C4-2B (cell line): ENCODE measurements around the gene SC5D.
A peak's percentile ranks its signal among the peaks of the same experiment; 100 is the strongest.

Experiments
- H3K27ac ChIP-seq: fragments of 450-650 bp; 2 replicates; pipeline ENCODE4 v1.5.1; 2017
- CTCF ChIP-seq: fragments of 450-650 bp; conservative IDR thresholded peaks from 2 replicates; pipeline ENCODE4 v1.5.1; 2017; ENCODE audit warnings: mild to moderate bottlenecking
- ZFX ChIP-seq: fragments of 450-650 bp; IDR thresholded peaks from 2 replicates; pipeline ENCODE4 v1.6.1; 2017

SC5D gene

GRCh38 chr11:121293288-121293594 lies 670 bp downstream of the SC5D start:
- H3K27ac ChIP-seq: peak overlapping the region; percentile 94
- 0 out of 2 replicates have a peak, but pooled peaks have one; percentile 2 for TF ChIP-seq ZFX
- TF ChIP-seq CTCF: no peak

- H3K27ac ChIP-seq: no peak overlapping the region
- no peak for TF ChIP-seq ZFX
Measured at GRCh38 chr11:121295246-121296029, 2.9 kb downstream of the SC5D start.

- TF ChIP-seq CTCF (no peak), ZFX (no peak)
- H3K27ac ChIP-seq: no peak overlapping the region
Measured at GRCh38 chr11:121297872-121298271, 5.3 kb downstream of the SC5D start.

GRCh38 chr11:121298774-121299173 lies 6.2 kb downstream of the SC5D start:
- TF ChIP-seq ZFX: no peak
- TF ChIP-seq CTCF: no peak
- H3K27ac ChIP-seq: no peak overlapping the region

GRCh38 chr11:121299417-121299816 lies 6.8 kb downstream of the SC5D start:
- TF ChIP-seq CTCF (no peak), ZFX (no peak)
- peak overlapping the region; percentile 65; the same call in 1 of the 2 replicates for H3K27ac ChIP-seq

GRCh38 chr11:121300313-121300971 lies 7.9 kb downstream of the SC5D start:
- peak overlapping the region; percentile 52; the same call in 1 of the 2 replicates for H3K27ac ChIP-seq
- no peak for TF ChIP-seq CTCF
- no peak for TF ChIP-seq ZFX

GRCh38 chr11:121300972-121301699 lies 8.6 kb downstream of the SC5D start:
- TF ChIP-seq CTCF: no peak
- no peak for TF ChIP-seq ZFX
- H3K27ac ChIP-seq: peak overlapping the region; percentile 52; the same call in 1 of the 2 replicates
